SU-DHL-6 (cell line): Measurements from ENCODE around the gene RAB3GAP2.

Experiments used
- H2AFZ ChIP-seq: fragments of 200-600 bp; sonication (generic); 2 replicates; pipeline ENCODE4 v1.6.1; 2014; ENCODE audit warnings: low read depth, mild to moderate bottlenecking, moderate library complexity, mixed read lengths, antibody characterized with exemption, low read length; ENCODE audit not compliant: severe bottlenecking
- H3F3A ChIP-seq: fragments of 200-600 bp; shearing (Covaris generic); 2 replicates; pipeline ENCODE4 v1.6.0; 2016; ENCODE audit warnings: antibody characterized with exemption, mild to moderate bottlenecking; ENCODE audit not compliant: insufficient read depth
- H3K27ac ChIP-seq: fragments of 200-600 bp; sonication (generic); 2 replicates; pipeline ENCODE4 v1.5.1; 2016; ENCODE audit warnings: low read depth, mild to moderate bottlenecking, low read length, moderate library complexity, mixed read lengths
- H3K27me3 ChIP-seq: fragments of 200-600 bp; sonication (generic), shearing (Covaris generic); 2 replicates; pipeline ENCODE4 v1.6.0; 2014; ENCODE audit warnings: mild to moderate bottlenecking, low read length
- H3K36me3 ChIP-seq: fragments of 200-600 bp; sonication (generic); 2 replicates; pipeline ENCODE4 v1.6.1; 2014; ENCODE audit warnings: mild to moderate bottlenecking, low read length, mixed read lengths
- H3K4me2 ChIP-seq: fragments of 300-600, 200-600 bp; shearing (Covaris generic), sonication (generic); 2 replicates; pipeline ENCODE4 v1.6.0; 2014; ENCODE audit warnings: low read length, low read depth, mild to moderate bottlenecking; ENCODE audit not compliant: poor library complexity, severe bottlenecking
- H3K4me3 ChIP-seq: fragments of 200-600 bp; sonication (generic); 2 replicates; pipeline ENCODE4 v1.5.1; 2014; ENCODE audit warnings: antibody characterized with exemption, low read length, mild to moderate bottlenecking, mixed read lengths; ENCODE audit not compliant: insufficient read depth, poor library complexity, severe bottlenecking
- H3K79me2 ChIP-seq: fragments of 200-600 bp; sonication (generic); 2 replicates; pipeline ENCODE4 v1.6.1; 2014; ENCODE audit warnings: mild to moderate bottlenecking, low read length, moderate library complexity; ENCODE audit not compliant: insufficient read depth
- H3K9ac ChIP-seq: fragments of 200-600 bp; sonication (generic); 2 replicates; pipeline ENCODE4 v1.7.0; 2014; ENCODE audit warnings: mild to moderate bottlenecking, low read length
- H3K9me2 ChIP-seq: fragments of 200-600 bp; sonication (generic); replicated peaks from 2 replicates; pipeline ENCODE4 v1.6.1; 2014; ENCODE audit warnings: low read length; ENCODE audit not compliant: insufficient read depth
- H3K9me3 ChIP-seq: fragments of 200-600 bp; sonication (generic); 2 replicates; pipeline ENCODE4 v1.6.1; 2014; ENCODE audit warnings: low read length, mixed read lengths; ENCODE audit not compliant: insufficient read depth
- H4K20me1 ChIP-seq: fragments of 200-600 bp; sonication (generic); 2 replicates; pipeline ENCODE4 v1.6.1; 2014; ENCODE audit warnings: low read depth, mild to moderate bottlenecking, antibody characterized with exemption, low read length, moderate library complexity, mixed read lengths
- CTCF ChIP-seq: fragments of 200-600 bp; sonication (generic); IDR thresholded peaks from one replicate; pipeline ENCODE4 v1.5.1; 2017; ENCODE audit warnings: antibody characterized with exemption, mild to moderate bottlenecking, low read length, moderate library complexity; ENCODE audit not compliant: insufficient read depth, poor library complexity, severe bottlenecking
- EZH2phosphoT487 ChIP-seq: fragments of 200-600 bp; sonication (generic), shearing (Covaris generic); conservative IDR thresholded peaks from 2 replicates; pipeline ENCODE4 v1.6.1; 2018; ENCODE audit warnings: mild to moderate bottlenecking, antibody characterized with exemption, low read length, moderate library complexity, mixed read lengths

Gene RAB3GAP2

GRCh38 chr1:220318673-220319072 lies 46.4 kb upstream of the RAB3GAP2 start:
- H3K4me2 ChIP-seq, result no peak overlapping the region
- H2AFZ ChIP-seq, result no peak overlapping the region
- no peaks in the 10 kb centered on the region for H3K9me2 ChIP-seq
- H3K27me3 ChIP-seq, result no peaks in the 10 kb centered on the region
- no peak overlapping the region for H3K9ac ChIP-seq
- H3K36me3 ChIP-seq, result no peaks in the 10 kb centered on the region
- TF ChIP-seq CTCF (no peak), EZH2phosphoT487 (no peak)
- no peaks in the 10 kb centered on the region for H3K9me3 ChIP-seq
- no peaks in the 10 kb centered on the region for H3K79me2 ChIP-seq
- no peak overlapping the region for H3K4me3 ChIP-seq
- no peaks in the 10 kb centered on the region for H4K20me1 ChIP-seq
- no peaks in the 10 kb centered on the region for H3F3A ChIP-seq
- no peak overlapping the region for H3K27ac ChIP-seq

- H3K27me3 ChIP-seq, result no peaks in the 10 kb centered on the region
- no peak overlapping the region for H3K4me3 ChIP-seq
- H3K36me3 ChIP-seq, result no peaks in the 10 kb centered on the region
- H3K79me2 ChIP-seq, result no peaks in the 10 kb centered on the region
- H3K27ac ChIP-seq, result no peak overlapping the region
- no peak overlapping the region for H2AFZ ChIP-seq
- H3K9me3 ChIP-seq, result no peaks in the 10 kb centered on the region
- H4K20me1 ChIP-seq, result no peaks in the 10 kb centered on the region
- H3F3A ChIP-seq, result no peaks in the 10 kb centered on the region
- no peak overlapping the region for H3K9ac ChIP-seq
- no peaks in the 10 kb centered on the region for H3K9me2 ChIP-seq
- H3K4me2 ChIP-seq, result no peak overlapping the region
- TF ChIP-seq EZH2phosphoT487 (no peak), CTCF (no peak)
These were observed 44.9 kb upstream of the RAB3GAP2 start for GRCh38 chr1:220317161-220317560.

- no peaks in the 10 kb centered on the region for H3K79me2 ChIP-seq
- no peak overlapping the region for H2AFZ ChIP-seq
- no peak overlapping the region for H3K9ac ChIP-seq
- no peak overlapping the region for H3K27ac ChIP-seq
- H3K4me3 ChIP-seq, result no peak overlapping the region
- H3K9me2 ChIP-seq, result no peaks in the 10 kb centered on the region
- TF ChIP-seq CTCF (no peak), EZH2phosphoT487 (no peak)
- H3K9me3 ChIP-seq, result no peaks in the 10 kb centered on the region
- H4K20me1 ChIP-seq, result no peaks in the 10 kb centered on the region
- no peaks in the 10 kb centered on the region for H3K36me3 ChIP-seq
- H3F3A ChIP-seq, result no peaks in the 10 kb centered on the region
- no peak overlapping the region for H3K4me2 ChIP-seq
- H3K27me3 ChIP-seq, result no peaks in the 10 kb centered on the region
These were observed 44.1 kb upstream of the RAB3GAP2 start for GRCh38 chr1:220316305-220316704.
